GM19238 (cell line): Measurements from ENCODE around the gene PRND.
"Not testable (repeated sequence)": the region's sequence is repeated elsewhere in the genome, so short reads cannot be mapped to it uniquely, and the experiment has no call there.

Source experiments
- DNase-seq: peaks from one replicate; pipeline ENCODE4 v3.0.0; 2011; ENCODE audit warnings: low spot score; ENCODE audit not compliant: insufficient read length

The PRND gene, protein sequence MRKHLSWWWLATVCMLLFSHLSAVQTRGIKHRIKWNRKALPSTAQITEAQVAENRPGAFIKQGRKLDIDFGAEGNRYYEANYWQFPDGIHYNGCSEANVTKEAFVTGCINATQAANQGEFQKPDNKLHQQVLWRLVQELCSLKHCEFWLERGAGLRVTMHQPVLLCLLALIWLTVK

DNA sequence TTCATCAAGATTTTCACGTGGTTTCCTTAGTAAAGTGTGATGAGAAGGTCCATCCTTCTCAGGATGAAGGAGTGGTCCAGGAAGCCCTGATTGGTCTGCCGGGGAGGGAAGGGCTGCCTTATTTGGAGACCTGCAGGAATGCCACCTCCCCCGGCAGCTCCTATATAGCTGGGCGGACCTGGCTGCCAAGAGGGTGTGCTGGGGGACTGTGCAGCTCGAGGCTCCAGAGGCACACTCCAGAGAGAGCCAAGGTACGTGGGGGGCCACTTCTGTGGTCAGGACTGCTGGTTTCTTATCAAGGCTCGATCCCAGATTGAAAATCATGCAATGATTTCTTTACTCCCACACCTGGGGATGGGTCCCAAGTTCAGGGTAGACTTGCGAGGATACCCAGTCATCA lies at the start of gene PRND:
TSS of gene PRND (plus strand) at position 191 of the 400 bp plus-strand sequence. CDS start 2,643 bp downstream, outside the sequence.
- no peak for DNase-seq

- DNase-seq: no peak
These were observed 48.8 kb upstream of the PRND start for GRCh38 chr20:4672948-4673347.

- DNase-seq: no peak
These were observed 48.2 kb upstream of the PRND start for GRCh38 chr20:4673371-4674001.

- no peak for DNase-seq
These were observed 47.0 kb upstream of the PRND start for GRCh38 chr20:4674672-4675071.

- no peak for DNase-seq
These were observed 43.9 kb upstream of the PRND start for GRCh38 chr20:4677846-4678245.

DNA sequence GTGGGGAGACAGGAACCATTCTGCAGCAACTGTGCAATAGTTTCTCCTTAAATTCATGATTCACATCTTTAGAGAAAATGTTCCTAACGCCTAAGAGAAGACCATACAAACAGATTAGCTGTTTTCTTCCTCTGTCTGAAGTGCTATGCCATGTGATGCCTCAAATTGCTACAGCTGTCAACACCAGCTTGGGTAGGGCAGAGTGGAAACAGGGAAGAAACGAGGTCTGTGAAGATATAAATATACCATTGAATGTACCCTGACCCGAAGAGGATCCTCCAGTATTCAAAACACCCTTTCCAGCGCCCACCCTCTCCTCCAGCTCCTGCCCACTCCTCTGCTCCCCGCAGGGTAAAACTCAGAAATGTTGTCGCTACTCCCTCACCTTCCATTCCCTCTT lies 40.3 kb upstream of the PRND start:
- no peak for DNase-seq

DNA sequence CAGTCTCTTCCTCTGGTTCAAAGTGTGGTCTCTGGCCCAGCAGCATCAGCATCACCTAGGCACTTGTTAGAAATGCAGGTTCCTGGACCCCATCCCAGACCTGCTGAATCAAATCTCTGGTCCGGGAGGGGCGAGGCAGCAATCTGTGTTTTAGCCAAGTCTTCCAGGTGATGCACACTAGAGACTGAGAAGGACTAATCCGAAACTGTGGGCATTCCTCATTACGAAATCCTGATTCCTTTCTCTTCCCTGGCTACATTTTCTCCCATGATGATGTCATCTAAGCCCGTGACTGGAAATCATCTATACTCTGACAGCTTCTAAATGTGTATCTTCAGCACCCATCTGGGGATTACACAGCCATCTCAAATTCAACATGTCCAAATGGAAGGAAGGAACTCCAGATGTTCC lies 39.7 kb upstream of the PRND start:
- DNase-seq: no peak

- no peak for DNase-seq
These were observed 39.0 kb upstream of the PRND start for GRCh38 chr20:4682682-4683081.

DNA sequence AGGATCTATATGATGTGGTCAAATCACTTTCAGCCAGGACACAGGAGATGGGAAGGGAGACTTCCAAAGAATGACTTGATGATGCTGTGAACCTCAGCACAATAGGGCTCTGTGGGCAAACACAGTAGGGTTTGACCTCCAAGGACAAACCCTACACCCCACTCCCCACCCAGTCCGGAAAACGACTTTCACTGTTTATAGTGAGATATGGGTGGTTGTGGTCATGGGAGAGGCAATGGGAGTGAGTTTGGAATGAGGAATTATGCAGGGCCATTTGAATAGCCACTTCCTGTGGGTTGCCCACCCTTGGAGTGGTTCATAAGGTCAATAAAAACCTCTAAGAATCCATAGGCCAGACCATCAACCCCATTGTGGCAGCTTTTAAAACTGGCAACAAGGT lies 38.4 kb upstream of the PRND start:
- DNase-seq: no peak

GRCh38 chr20:4684837-4685413 lies 36.8 kb upstream of the PRND start:
- no peak for DNase-seq

- no peak for DNase-seq
These were observed 35.8 kb upstream of the PRND start for GRCh38 chr20:4685923-4686221.

DNA sequence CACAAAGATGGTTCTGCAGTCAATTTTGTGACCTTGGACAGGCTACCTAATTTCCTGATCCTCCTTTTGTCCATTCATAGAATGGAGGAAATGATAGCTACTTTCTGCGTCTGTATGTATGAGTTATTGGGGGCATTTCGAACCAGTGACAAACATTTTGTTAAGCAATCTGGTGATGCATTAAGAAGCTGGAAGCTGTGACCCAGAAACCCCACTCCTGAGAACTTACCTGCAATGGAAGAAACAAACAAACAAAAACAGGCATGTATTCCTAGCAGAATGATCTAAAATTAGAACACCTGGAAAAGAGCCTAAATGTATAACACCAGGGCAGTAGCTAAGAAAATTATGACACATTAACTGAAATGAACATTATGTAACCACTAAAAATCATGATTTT lies 33.4 kb upstream of the PRND start:
- no peak for DNase-seq

DNA sequence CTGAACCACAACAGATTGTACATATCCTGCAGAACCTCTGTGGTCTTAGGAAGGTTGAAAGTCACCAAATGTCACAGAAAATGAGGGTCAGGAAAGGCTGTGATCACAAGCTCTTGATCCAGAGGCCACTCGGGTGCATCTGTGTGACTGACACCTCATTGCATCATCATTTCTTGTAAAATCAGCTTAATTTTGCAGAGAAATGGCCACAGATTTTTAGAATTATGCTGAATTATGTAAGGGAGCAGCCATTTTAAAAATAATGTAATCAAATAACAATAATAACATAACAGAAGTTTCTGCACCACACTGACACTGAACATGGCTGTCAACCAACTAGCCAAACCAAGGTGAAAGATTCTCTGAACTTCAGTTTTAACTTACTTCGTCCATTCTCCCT lies 32.5 kb upstream of the PRND start:
- DNase-seq: no peak

DNA sequence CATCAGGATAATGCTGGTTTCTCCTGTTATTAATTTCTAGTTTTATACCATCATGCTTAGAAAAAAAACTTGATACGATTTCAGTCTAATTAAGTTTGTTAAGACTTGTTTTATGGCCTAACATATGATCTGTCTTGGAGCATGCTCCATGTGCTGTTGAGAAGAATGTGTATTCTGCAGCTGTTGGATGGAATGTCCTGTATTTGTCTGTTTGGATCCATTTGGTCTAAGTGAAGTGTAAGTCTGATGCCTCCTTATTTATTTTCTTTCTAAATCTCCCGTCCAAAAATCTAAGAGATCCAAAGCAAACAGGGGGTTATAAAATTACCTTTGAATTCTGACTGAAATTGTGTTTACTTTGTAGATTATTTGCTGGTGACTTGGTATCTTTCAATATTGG lies 30.0 kb upstream of the PRND start:
- DNase-seq: no peak

GRCh38 chr20:4694076-4694475 lies 27.6 kb upstream of the PRND start:
- DNase-seq: no peak

GRCh38 chr20:4697189-4697830 lies 24.4 kb upstream of the PRND start:
- DNase-seq: no peak

GRCh38 chr20:4697831-4698221 lies 23.9 kb upstream of the PRND start:
- no peak for DNase-seq

DNA sequence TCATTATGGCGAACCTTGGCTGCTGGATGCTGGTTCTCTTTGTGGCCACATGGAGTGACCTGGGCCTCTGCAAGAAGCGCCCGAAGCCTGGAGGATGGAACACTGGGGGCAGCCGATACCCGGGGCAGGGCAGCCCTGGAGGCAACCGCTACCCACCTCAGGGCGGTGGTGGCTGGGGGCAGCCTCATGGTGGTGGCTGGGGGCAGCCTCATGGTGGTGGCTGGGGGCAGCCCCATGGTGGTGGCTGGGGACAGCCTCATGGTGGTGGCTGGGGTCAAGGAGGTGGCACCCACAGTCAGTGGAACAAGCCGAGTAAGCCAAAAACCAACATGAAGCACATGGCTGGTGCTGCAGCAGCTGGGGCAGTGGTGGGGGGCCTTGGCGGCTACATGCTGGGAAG lies 22.5 kb upstream of the PRND start:
- DNase-seq: no peak

DNA sequence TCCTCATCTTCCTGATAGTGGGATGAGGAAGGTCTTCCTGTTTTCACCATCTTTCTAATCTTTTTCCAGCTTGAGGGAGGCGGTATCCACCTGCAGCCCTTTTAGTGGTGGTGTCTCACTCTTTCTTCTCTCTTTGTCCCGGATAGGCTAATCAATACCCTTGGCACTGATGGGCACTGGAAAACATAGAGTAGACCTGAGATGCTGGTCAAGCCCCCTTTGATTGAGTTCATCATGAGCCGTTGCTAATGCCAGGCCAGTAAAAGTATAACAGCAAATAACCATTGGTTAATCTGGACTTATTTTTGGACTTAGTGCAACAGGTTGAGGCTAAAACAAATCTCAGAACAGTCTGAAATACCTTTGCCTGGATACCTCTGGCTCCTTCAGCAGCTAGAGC lies 21.8 kb upstream of the PRND start:
- no peak for DNase-seq

DNA sequence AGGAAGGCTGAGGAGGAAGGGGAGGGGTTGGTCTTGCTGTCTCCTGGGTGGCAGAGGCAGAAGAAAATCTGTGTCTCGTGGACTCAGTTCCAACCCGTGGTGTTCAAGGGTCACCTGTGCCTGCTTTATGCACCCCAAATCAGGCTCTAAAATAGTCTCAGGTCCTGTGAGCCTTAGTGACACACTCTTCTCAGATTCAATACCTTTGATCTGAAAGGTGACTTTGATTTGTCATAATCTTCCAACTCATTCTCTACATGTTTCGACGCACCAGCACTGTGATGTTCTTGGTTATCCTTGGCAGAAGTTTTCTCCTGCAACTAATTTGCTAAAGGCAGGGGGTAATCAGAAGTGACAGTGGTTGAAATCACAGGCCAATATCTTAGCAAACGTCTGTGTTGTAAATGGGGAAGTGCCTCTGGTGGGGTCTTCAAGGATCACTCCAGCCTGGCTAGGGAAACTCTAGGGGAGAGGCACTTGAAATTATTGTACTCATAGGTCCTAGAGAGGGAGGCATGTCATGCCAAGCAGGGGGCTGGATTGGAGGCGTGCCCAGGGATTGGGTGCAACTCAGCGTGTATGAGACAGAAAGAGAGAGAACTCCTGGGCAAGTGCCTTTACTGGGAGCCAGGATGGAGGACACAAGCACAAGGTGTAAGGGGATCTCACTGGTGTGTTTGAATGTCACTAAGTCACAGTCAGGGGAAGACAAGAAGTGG lies 19.0 kb upstream of the PRND start:
- DNase-seq: no peak

DNA sequence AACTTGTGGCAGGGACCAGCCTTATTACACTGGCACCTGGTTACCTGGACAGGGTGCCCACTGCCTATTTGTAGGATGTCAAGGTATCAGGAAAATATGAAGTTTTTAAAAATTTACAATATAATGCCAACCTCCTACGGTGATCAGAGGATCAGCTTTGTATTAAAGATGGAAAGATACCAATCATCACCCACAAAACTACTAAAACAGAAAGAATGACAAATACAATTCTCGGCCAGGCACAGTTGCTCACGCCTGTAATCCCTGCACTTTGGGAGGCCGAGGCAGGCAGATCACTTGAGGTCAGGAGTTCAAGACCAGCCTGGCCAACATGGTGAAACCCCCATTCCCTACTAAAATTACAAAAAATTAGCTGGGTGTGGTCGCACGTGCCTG lies 18.4 kb upstream of the PRND start:
- no peak for DNase-seq

DNA sequence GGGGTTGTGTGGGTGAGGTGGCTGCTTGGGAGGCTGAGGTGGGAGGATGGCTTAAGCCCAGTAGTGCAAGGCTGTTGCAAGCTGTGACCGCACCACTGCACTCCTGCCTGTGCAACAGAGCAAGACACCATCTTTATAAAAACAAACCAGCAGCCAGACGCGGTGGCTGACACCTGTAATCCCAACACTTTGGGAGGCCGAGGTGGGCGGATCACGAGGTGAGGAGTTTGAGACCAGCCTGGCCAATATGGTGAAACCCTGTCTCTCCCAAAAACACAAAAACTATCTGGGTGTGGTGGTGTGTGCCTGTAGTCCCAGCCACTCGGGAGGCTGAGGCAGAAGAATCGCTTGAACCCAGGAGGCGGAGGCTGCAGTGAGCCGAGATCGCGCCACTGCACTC lies 14.8 kb upstream of the PRND start:
- not testable (repeated sequence) for DNase-seq
